Thyroid gland (tissue), 4 donors: ENCODE data around the gene TMEM44. TPM values are rescaled to one million over a fixed set of nuclear protein-coding genes. Genes with fewer than 3 reads are reported as not detected.

Source experiments
- DNase-seq, 2 donors: peaks; one replicate each; pipeline ENCODE4 v3.0.0-alpha.2; 2019
- H3K27ac ChIP-seq, 3 donors: fragments of 200-600 bp; sonication (generic); 1 replicate in 2 of 3; 2 replicates in 1 of 3; pipeline ENCODE4 v1.5.1; 2016 to 2019; ENCODE audit warnings: mild to moderate bottlenecking in 1 of 3, moderate library complexity in 1 of 3
- H3K27me3 ChIP-seq: fragments of 200-600 bp; sonication (generic); one replicate; pipeline ENCODE4 v1.5.1; 2019
- H3K36me3 ChIP-seq, 2 donors: fragments of 200-600 bp; sonication (generic); one replicate each; pipeline ENCODE4 v1.5.1; 2016 to 2019
- H3K4me1 ChIP-seq, 2 donors: fragments of 200-600 bp; sonication (generic); one replicate each; pipeline ENCODE4 v1.5.1; 2017 to 2019
- H3K4me3 ChIP-seq, 3 donors: fragments of 200-600 bp; sonication (generic); replicated peaks in 1 of 3; 1 replicate in 2 of 3; 2 replicates in 1 of 3; pipeline ENCODE4 v1.5.1; 2016; ENCODE audit warnings: mild to moderate bottlenecking in 1 of 3
- H3K9me3 ChIP-seq: fragments of 200-600 bp; sonication (generic); one replicate; pipeline ENCODE4 v1.5.1; 2017
- CTCF ChIP-seq, 6 experiments: fragments of 200-600 bp in 3 of 6; fragments of 450-650 bp in 3 of 6; sonication (generic) in 3 of 6; IDR thresholded peaks; one replicate each; pipeline ENCODE4 v1.5.1; 2016 to 2019; ENCODE audit warnings: antibody characterized with exemption in 6 of 6, mild to moderate bottlenecking in 2 of 6, inconsistent platforms in 1 of 6, moderate library complexity in 1 of 6
- POLR2A ChIP-seq, 2 donors: fragments of 450-650 bp; IDR thresholded peaks; one replicate each; pipeline ENCODE4 v1.6.1; 2017; ENCODE audit warnings: antibody characterized with exemption in 2 of 2, mild to moderate bottlenecking in 2 of 2, moderate library complexity in 1 of 2
- WGBS, 2 donors: methylation state at CpG; one replicate each; pipeline ENCODE4 v1.1.5; 2017; 5-methylcytosine and 5-hydroxymethylcytosine counted together
- intact Hi-C: fragments of 100-400 bp; cut with DNase I; formaldehyde crosslinking; loops from one replicate; pipeline ENCODE4 v1.15.1; 2023
- total RNA-seq, 4 donors: library from RNA; depleted of rRNA; stranded (reverse); fragments of >200 nt; gene quantifications; one replicate each; pipeline ENCODE4 v1.2.3, GENCODE V29; 2016

The TMEM44 gene
- total RNA-seq, 4 donors from 2014 or later = 6.3 to 11.0 (median 9.7) TPM

- 82 to 85% methylated on average over 8 of the region's 8 CpGs for WGBS, 2 donors
- H3K9me3 ChIP-seq = no peaks in the 10 kb centered on the region
- TF ChIP-seq POLR2A (IDR thresholded peaks at IDR 0.05) (no peak), CTCF (IDR thresholded peaks at IDR 0.05) (no peak)
- no peaks in the 10 kb centered on the region for H3K36me3 ChIP-seq
- peaks cover 0 to 7% of the 10 kb centered on the region in 2 donors for H3K4me1 ChIP-seq
- intact Hi-C loops = no loop called here
- H3K27me3 ChIP-seq = no peaks in the 10 kb centered on the region
- no peak for DNase-seq
- H3K27ac ChIP-seq = no peak overlapping the region
- no peak overlapping the region for H3K4me3 ChIP-seq
These were observed 21.0 kb downstream of the TMEM44 start for GRCh38 chr3:194612221-194612620.

- Histone ChIP-seq H3K4me3 (no peak overlapping the region), H3K27ac (no peak overlapping the region), H3K36me3 (no peaks in the 10 kb centered on the region), H3K9me3 (no peaks in the 10 kb centered on the region), H3K4me1 (peaks cover 0 to 7% of the 10 kb centered on the region in 2 donors), H3K27me3 (no peaks in the 10 kb centered on the region)
- WGBS, 2 donors = 92 to 96% methylated on average over 3 of the region's 3 CpGs
- TF ChIP-seq CTCF (IDR thresholded peaks at IDR 0.05) (no peak), POLR2A (IDR thresholded peaks at IDR 0.05) (no peak)
- DNase-seq = no peak
- intact Hi-C loops = no loop called here
These were observed 22.5 kb downstream of the TMEM44 start for GRCh38 chr3:194610689-194611088.

- Histone ChIP-seq H3K4me1 (peaks cover 0 to 7% of the 10 kb centered on the region in 2 donors), H3K9me3 (no peaks in the 10 kb centered on the region), H3K4me3 (no peak overlapping the region), H3K27ac (no peak overlapping the region), H3K36me3 (no peaks in the 10 kb centered on the region), H3K27me3 (no peaks in the 10 kb centered on the region)
- TF ChIP-seq POLR2A (IDR thresholded peaks at IDR 0.05) = no peak
- TF ChIP-seq CTCF (IDR thresholded peaks at IDR 0.05) = no peak
- 93% methylated on average over 11 to 13 of the region's 13 CpGs for WGBS, 2 donors
- DNase-seq = no peak
- intact Hi-C loops = no loop called here
These were observed 23.6 kb downstream of the TMEM44 start for GRCh38 chr3:194609601-194610000.

GRCh38 chr3:194608981-194609380, 24.2 kb downstream of the TMEM44 start:
- no peak for DNase-seq
- H3K4me3 ChIP-seq = no peak overlapping the region
- 89 to 90% methylated on average over 9 of the region's 9 CpGs for WGBS, 2 donors
- TF ChIP-seq POLR2A (IDR thresholded peaks at IDR 0.05) = no peak
- no peak for TF ChIP-seq CTCF (IDR thresholded peaks at IDR 0.05)
- no peak overlapping the region for H3K27ac ChIP-seq
- H3K27me3 ChIP-seq = no peaks in the 10 kb centered on the region
- H3K4me1 ChIP-seq = peaks cover 0 to 7% of the 10 kb centered on the region in 2 donors
- H3K9me3 ChIP-seq = no peaks in the 10 kb centered on the region
- intact Hi-C loops = no loop called here
- no peaks in the 10 kb centered on the region for H3K36me3 ChIP-seq

- Histone ChIP-seq H3K4me1 (peaks cover 0 to 7% of the 10 kb centered on the region in 2 donors), H3K4me3 (no peak overlapping the region), H3K9me3 (no peaks in the 10 kb centered on the region), H3K27me3 (no peaks in the 10 kb centered on the region), H3K36me3 (no peaks in the 10 kb centered on the region), H3K27ac (no peak overlapping the region)
- 38 to 59% methylated on average over 9 to 10 of the region's 10 CpGs for WGBS, 2 donors
- DNase-seq = peak in 1 of 2 donors; percentile 29
- TF ChIP-seq POLR2A (IDR thresholded peaks at IDR 0.05) (no peak), CTCF (IDR thresholded peaks at IDR 0.05) (no peak)
- intact Hi-C loops = no loop called here
These were observed 25.4 kb downstream of the TMEM44 start for GRCh38 chr3:194607592-194608389.
